G401 (cell line): ENCODE results near the gene ANP32D. TPM values are rescaled to one million over a fixed set of nuclear protein-coding genes. Genes with fewer than 3 reads are reported as not detected.
"Not testable (repeated sequence)": the region's sequence is repeated elsewhere in the genome, so short reads cannot be mapped to it uniquely, and the experiment has no call there.

Source experiments
- DNase-seq: peaks from one replicate; pipeline ENCODE4 v3.0.0-alpha.2; 2015; ENCODE audit warnings: low spot score
- in situ Hi-C: cut with HindIII; loops from 2 replicates; pipeline ENCODE4 v1.10.0; 2016; ENCODE audit warnings: low sequenced_read_pairs, mixed read lengths
- total RNA-seq: library from RNA; depleted of rRNA; stranded (reverse); fragments of >200 nt; shearing (Covaris generic); gene quantifications from 2 replicates; pipeline ENCODE4 v1.2.3, GENCODE V29; 2014; rRNA removed

The ANP32D gene
- not detected in 2 replicates for total RNA-seq

GRCh38 chr12:48472259-48472658, at the start of gene ANP32D:
Gene ANP32D, plus strand, starts transcription at chr12:48472559. Its CDS starts 106 bp downstream, at chr12:48472665.
- DNase-seq: no peak
- in situ Hi-C loops: no loop called here

GRCh38 chr12:48423171-48423570, 49.2 kb upstream of the ANP32D start:
- DNase-seq: no peak
- in situ Hi-C loops: no loop called here

- DNase-seq: no peak
- in situ Hi-C loops: no loop called here
These were observed 47.7 kb upstream of the ANP32D start for GRCh38 chr12:48424644-48425043.

- DNase-seq, in situ Hi-C loops: not testable (repeated sequence)
These were observed 38.3 kb upstream of the ANP32D start for GRCh38 chr12:48434016-48434415.

- DNase-seq: no peak
- in situ Hi-C loops: no loop called here
These were observed 31.3 kb upstream of the ANP32D start for GRCh38 chr12:48441069-48441468.

- no peak for DNase-seq
- in situ Hi-C loops: no loop called here
These were observed 30.0 kb upstream of the ANP32D start for GRCh38 chr12:48442179-48442847.

GRCh38 chr12:48445538-48445937, 26.8 kb upstream of the ANP32D start:
- in situ Hi-C loops: no loop called here
- DNase-seq: no peak

GRCh38 chr12:48446161-48446776, 26.1 kb upstream of the ANP32D start:
- no peak for DNase-seq
- in situ Hi-C loops: no loop called here

- DNase-seq: no peak
- in situ Hi-C loops: no loop called here
These were observed 24.6 kb upstream of the ANP32D start for GRCh38 chr12:48447755-48448154.

- in situ Hi-C loops: no loop called here
- no peak for DNase-seq
These were observed 21.0 kb upstream of the ANP32D start for GRCh38 chr12:48451372-48451771.

GRCh38 chr12:48452961-48453360, 19.4 kb upstream of the ANP32D start:
- in situ Hi-C loops, DNase-seq: not testable (repeated sequence)

GRCh38 chr12:48454667-48455066, 17.7 kb upstream of the ANP32D start:
- DNase-seq: peak; percentile 23
- in situ Hi-C loops: no loop called here

- in situ Hi-C loops: no loop called here
- no peak for DNase-seq
These were observed 17.2 kb upstream of the ANP32D start for GRCh38 chr12:48455116-48455515.

GRCh38 chr12:48459259-48459658, 13.1 kb upstream of the ANP32D start:
- no peak for DNase-seq
- in situ Hi-C loops: no loop called here

- in situ Hi-C loops: not testable (repeated sequence)
These were observed 3.3 kb upstream of the ANP32D start for GRCh38 chr12:48469027-48469426.

GRCh38 chr12:48473061-48473460, 702 bp downstream of the ANP32D start:
- DNase-seq: no peak
- in situ Hi-C loops: no loop called here

More at GRCh38 chr12:48469027-48469426, 3.3 kb upstream of the ANP32D start:
- not testable (repeated sequence) for DNase-seq

GRCh38 chr12:48474497-48474896, 2.1 kb downstream of the ANP32D start:
- in situ Hi-C loops, DNase-seq: not testable (repeated sequence)

GRCh38 chr12:48482198-48482597, 9.8 kb downstream of the ANP32D start, which contains the start of gene C12orf54:
Gene C12orf54, plus strand, starts transcription at chr12:48482498. Its CDS starts 799 bp downstream, at chr12:48483297.
- DNase-seq: no peak
- in situ Hi-C loops: no loop called here

GRCh38 chr12:48482930-48483329, 10.6 kb downstream of the ANP32D start:
- DNase-seq: no peak
- in situ Hi-C loops: no loop called here

- in situ Hi-C loops: no loop called here
- no peak for DNase-seq
These were observed 13.9 kb downstream of the ANP32D start for GRCh38 chr12:48486261-48486660.

GRCh38 chr12:48486679-48487078, 14.3 kb downstream of the ANP32D start:
- no peak for DNase-seq
- in situ Hi-C loops: no loop called here
